Smooth muscle cell (in vitro differentiated cells): Measurements from ENCODE around the gene TRIM71. TPM values are rescaled to one million over a fixed set of nuclear protein-coding genes. Genes with fewer than 3 reads are reported as not detected.

Experiments
- DNase-seq: peaks from one replicate; lab custom pipeline; 2025; ENCODE audit not compliant: unreplicated experiment; lab: John Stamatoyannopoulos, UW
- H2AFZ ChIP-seq: fragments of 200-600 bp; sonication (generic); 2 replicates; pipeline ENCODE4 v1.6.0; 2016; ENCODE audit warnings: antibody characterized with exemption, low read depth, mild to moderate bottlenecking
- H3F3A ChIP-seq: fragments of 200-600 bp; sonication (generic); 2 replicates; pipeline ENCODE4 v1.6.0; 2017; ENCODE audit warnings: antibody characterized with exemption, low read depth
- H3K27ac ChIP-seq: fragments of 200-600 bp; sonication (generic); 2 replicates; pipeline ENCODE4 v1.5.1; 2016; ENCODE audit warnings: low read depth, mild to moderate bottlenecking
- H3K27me3 ChIP-seq: fragments of 200-600 bp; sonication (generic); 2 replicates; pipeline ENCODE4 v1.6.1; 2016; ENCODE audit warnings: low read depth, mild to moderate bottlenecking
- H3K36me3 ChIP-seq: fragments of 200-600 bp; sonication (generic); 2 replicates; pipeline ENCODE4 v1.5.1; 2016; ENCODE audit warnings: low read depth
- H3K4me1 ChIP-seq: fragments of 200-600 bp; sonication (generic); 2 replicates; pipeline ENCODE4 v1.5.1; 2016; ENCODE audit warnings: low read depth
- H3K4me2 ChIP-seq: fragments of 200-600 bp; sonication (generic); 2 replicates; pipeline ENCODE4 v1.6.0; 2016; ENCODE audit warnings: mild to moderate bottlenecking
- H3K4me3 ChIP-seq: fragments of 200-600 bp; sonication (generic); 2 replicates; pipeline ENCODE4 v1.5.1; 2016; ENCODE audit warnings: mild to moderate bottlenecking
- H3K79me2 ChIP-seq: fragments of 200-600 bp; sonication (generic); 2 replicates; pipeline ENCODE4 v1.6.0; 2016; ENCODE audit warnings: low read depth, mild to moderate bottlenecking
- H3K9ac ChIP-seq: fragments of 200-600 bp; sonication (generic); 2 replicates; pipeline ENCODE4 v1.6.0; 2016; ENCODE audit warnings: low read depth
- H3K9me3 ChIP-seq: fragments of 200-600 bp; sonication (generic); replicated peaks from 2 replicates; pipeline ENCODE4 v1.5.1; 2016; ENCODE audit warnings: low read depth
- H4K20me1 ChIP-seq: fragments of 200-600 bp; sonication (generic); 2 replicates; pipeline ENCODE4 v1.6.0; 2016; ENCODE audit warnings: low read depth
- WGBS: methylation state at CpG from one replicate; pipeline ENCODE4 v1.1.7; 2016; ENCODE audit warnings: low lambda C conversion rate; 5-methylcytosine and 5-hydroxymethylcytosine counted together
- polyA plus RNA-seq: library from polyadenylated mRNA; unstranded; fragments of >200 nt; fragmentation: Nextera tagmentation; extraction: Ambion mirVana; gene quantifications from 2 replicates; pipeline ENCODE4 v1.2.1, GENCODE V29; 2016
- total RNA-seq: library from RNA; depleted of rRNA; stranded (reverse); fragments of >200 nt; gene quantifications from 2 replicates; pipeline ENCODE4 v1.2.3, GENCODE V29; 2014
- TF ChIP-seq, protein P1 (sequence below): fragments of 200-600 bp; sonication (generic); IDR thresholded peaks from 2 replicates; pipeline ENCODE4 v1.5.1; 2017; ENCODE audit warnings: borderline replicate concordance, mild to moderate bottlenecking, antibody characterized with exemption; ENCODE audit not compliant: insufficient read depth, poor library complexity, severe bottlenecking

The TRIM71 gene
- total and polyA plus RNA-seq, 2 experiments from 2014 or later = 0.19 to 1.1 TPM

DNA sequence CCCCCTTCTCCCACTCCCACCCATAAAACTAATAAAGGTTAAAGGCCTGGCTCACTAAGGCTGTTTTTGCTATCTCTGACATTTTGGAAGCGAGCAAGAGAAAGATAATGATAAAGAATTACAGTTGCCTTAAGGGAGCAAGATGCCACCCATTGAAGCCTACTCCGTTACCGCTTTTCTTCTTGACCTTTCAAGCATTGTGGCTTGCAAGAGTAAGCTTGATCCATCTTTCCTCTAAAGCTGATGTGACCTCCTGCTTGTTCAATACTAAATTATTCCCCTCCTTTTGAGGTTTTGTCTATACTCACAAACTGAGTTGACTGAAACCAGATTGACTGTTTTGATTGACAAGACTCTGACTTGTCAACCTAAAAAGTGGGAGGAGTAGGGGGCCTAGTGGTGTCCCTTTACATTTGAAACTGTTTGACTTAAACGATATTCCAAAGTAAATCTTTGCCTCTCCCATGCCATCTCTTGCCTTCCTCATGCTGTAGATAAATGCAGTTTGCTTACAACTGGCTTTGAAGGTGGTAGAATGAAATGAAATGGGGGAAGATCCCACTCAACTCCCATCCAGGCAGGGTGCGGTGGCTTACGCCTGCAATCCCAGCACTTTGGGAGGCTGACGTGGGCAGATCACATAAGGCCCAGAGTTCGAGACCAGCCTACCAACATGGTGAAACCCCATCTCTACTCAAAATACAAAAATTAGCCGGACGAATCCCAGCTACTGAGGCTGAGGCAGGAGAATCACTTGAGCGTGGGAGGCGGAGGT is 8.0 kb downstream of the TRIM71 start:
- H3K4me2 ChIP-seq = no peak overlapping the region
- peaks cover under 1% of the 10 kb centered on the region for H3K27me3 ChIP-seq
- H3K4me1 ChIP-seq = peaks cover 11% of the 10 kb centered on the region
- no peaks in the 10 kb centered on the region for H3K36me3 ChIP-seq
- peaks cover 12% of the 10 kb centered on the region for H3K79me2 ChIP-seq
- 93% methylated on average over 12 of the region's 12 CpGs for WGBS
- no peaks in the 10 kb centered on the region for H3K9me3 ChIP-seq
- no peaks in the 10 kb centered on the region for H3F3A ChIP-seq
- no peak for DNase-seq
- H3K27ac ChIP-seq = no peak overlapping the region
- H3K9ac ChIP-seq = no peak overlapping the region
- H2AFZ ChIP-seq = no peak overlapping the region
- TF ChIP-seq, protein P1, sequence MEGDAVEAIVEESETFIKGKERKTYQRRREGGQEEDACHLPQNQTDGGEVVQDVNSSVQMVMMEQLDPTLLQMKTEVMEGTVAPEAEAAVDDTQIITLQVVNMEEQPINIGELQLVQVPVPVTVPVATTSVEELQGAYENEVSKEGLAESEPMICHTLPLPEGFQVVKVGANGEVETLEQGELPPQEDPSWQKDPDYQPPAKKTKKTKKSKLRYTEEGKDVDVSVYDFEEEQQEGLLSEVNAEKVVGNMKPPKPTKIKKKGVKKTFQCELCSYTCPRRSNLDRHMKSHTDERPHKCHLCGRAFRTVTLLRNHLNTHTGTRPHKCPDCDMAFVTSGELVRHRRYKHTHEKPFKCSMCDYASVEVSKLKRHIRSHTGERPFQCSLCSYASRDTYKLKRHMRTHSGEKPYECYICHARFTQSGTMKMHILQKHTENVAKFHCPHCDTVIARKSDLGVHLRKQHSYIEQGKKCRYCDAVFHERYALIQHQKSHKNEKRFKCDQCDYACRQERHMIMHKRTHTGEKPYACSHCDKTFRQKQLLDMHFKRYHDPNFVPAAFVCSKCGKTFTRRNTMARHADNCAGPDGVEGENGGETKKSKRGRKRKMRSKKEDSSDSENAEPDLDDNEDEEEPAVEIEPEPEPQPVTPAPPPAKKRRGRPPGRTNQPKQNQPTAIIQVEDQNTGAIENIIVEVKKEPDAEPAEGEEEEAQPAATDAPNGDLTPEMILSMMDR = no peak
- H3K4me3 ChIP-seq = no peak overlapping the region
- H4K20me1 ChIP-seq = no peaks in the 10 kb centered on the region

DNA sequence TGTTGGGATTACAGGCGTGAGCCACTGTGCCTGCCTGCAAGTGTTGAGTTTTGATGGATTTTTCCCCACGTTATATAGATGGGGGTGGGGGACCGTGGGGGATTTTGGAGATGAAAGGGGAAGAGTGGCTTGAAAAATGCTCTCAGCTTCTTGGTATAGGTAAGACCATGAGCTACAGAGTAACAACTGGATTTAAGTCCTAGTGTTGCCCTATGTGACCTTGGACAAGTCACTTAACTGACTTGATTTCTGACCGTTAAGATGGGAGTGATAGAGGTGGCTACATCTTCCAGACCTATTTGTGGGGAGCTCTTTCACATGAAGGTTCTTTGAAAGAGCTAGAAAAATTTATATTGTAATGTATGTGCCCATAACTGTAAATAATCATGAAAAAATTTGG is 13.3 kb downstream of the TRIM71 start:
- H3K4me2 ChIP-seq = no peak overlapping the region

DNA sequence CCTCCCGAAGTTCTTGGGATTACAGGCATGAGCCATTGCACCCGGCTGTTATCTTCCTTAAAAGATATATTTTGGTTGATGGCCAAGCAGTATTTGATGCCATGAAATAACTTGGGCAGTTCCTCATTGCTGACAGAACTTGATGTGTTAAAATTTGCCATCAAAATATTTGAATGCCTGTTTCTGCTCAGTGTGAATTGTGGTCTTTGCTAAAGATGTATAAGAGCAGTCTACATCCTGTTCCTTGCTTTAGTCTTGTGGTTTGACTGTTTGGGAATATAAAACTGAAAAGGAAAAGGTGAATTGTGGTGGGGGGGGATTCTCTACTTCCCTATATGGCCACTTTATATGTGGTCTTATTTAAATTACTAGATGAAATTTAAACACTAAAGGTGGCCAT is 14.0 kb downstream of the TRIM71 start:
- H3K4me3 ChIP-seq = no peak overlapping the region
- H3K9me3 ChIP-seq = no peaks in the 10 kb centered on the region
- H4K20me1 ChIP-seq = no peaks in the 10 kb centered on the region
- H3K79me2 ChIP-seq = peaks cover 5% of the 10 kb centered on the region
- H3K4me1 ChIP-seq = peaks cover 42% of the 10 kb centered on the region
- no peak overlapping the region for H3K27ac ChIP-seq
- no peak overlapping the region for H3K4me2 ChIP-seq
- TF ChIP-seq, protein P1 = no peak
- no peaks in the 10 kb centered on the region for H3K36me3 ChIP-seq
- no peak overlapping the region for H2AFZ ChIP-seq
- H3K9ac ChIP-seq = no peak overlapping the region
- DNase-seq = no peak
- no peaks in the 10 kb centered on the region for H3K27me3 ChIP-seq
- H3F3A ChIP-seq = no peaks in the 10 kb centered on the region
- 70% methylated on average over 2 of the region's 2 CpGs for WGBS

More for the DNA sequence above, 13.3 kb downstream of the TRIM71 start:
- Histone ChIP-seq H3K4me1 (peaks cover 35% of the 10 kb centered on the region), H3K27me3 (no peaks in the 10 kb centered on the region), H3K36me3 (no peaks in the 10 kb centered on the region), H2AFZ (no peak overlapping the region), H3K9me3 (no peaks in the 10 kb centered on the region), H3K79me2 (peaks cover 5% of the 10 kb centered on the region), H4K20me1 (no peaks in the 10 kb centered on the region), H3K27ac (no peak overlapping the region), H3K9ac (no peak overlapping the region), H3K4me3 (no peak overlapping the region), H3F3A (no peaks in the 10 kb centered on the region)
- TF ChIP-seq, protein P1 = no peak
- 93% methylated on average over 4 of the region's 4 CpGs for WGBS
- DNase-seq = no peak

DNA sequence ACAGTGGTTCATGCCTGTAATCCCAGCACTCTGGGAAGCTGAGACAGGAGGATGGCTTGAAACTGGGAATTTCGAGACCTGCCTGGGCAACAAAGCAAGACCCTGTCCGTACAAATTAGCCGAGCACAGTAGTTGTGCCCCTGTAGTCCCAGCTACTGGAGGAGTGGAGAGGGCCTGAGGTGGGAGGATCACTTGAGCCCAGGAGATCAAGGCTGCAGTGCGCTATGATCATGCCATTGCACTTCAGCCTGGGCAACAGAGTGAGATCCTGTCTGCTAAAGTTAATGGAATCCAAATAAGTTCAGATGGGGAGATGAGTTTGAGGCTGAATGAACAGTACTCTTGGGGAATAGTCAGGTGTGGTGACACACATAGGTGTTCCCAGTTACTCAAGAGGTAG is 14.4 kb downstream of the TRIM71 start:
- Histone ChIP-seq H3K9me3 (no peaks in the 10 kb centered on the region), H3K36me3 (no peaks in the 10 kb centered on the region), H3K4me3 (no peak overlapping the region), H3K27me3 (no peaks in the 10 kb centered on the region), H3K79me2 (peaks cover 5% of the 10 kb centered on the region), H3K9ac (no peak overlapping the region), H3K4me1 (peaks cover 46% of the 10 kb centered on the region), H3K27ac (no peak overlapping the region), H3F3A (no peaks in the 10 kb centered on the region), H4K20me1 (no peaks in the 10 kb centered on the region), H2AFZ (no peak overlapping the region), H3K4me2 (no peak overlapping the region)
- 99% methylated on average over 4 of the region's 4 CpGs for WGBS
- no peak for DNase-seq
- TF ChIP-seq, protein P1 = no peak
